K562 (cell line): ENCODE measurements around the gene ABCB10. TPM values are rescaled to one million over a fixed set of nuclear protein-coding genes. Genes with fewer than 3 reads are reported as not detected.

Experiments
- ARID3B ChIP-seq: fragments of 250-450 bp; sonication (Bioruptor Pico); IDR thresholded peaks from 2 replicates; pipeline ENCODE4 v1.4.0; 2020; ENCODE audit warnings: borderline replicate concordance
- CAMTA2 ChIP-seq: fragments of 250-450 bp; sonication (Bioruptor Pico); conservative IDR thresholded peaks from 2 replicates; pipeline ENCODE4 v1.5.1; 2022
- MTF1 ChIP-seq: fragments of 250-450 bp; sonication (Bioruptor Pico); IDR thresholded peaks from 2 replicates; pipeline ENCODE4 v1.9.0; 2021; ENCODE audit warnings: moderate library complexity, mild to moderate bottlenecking, inconsistent platforms, borderline replicate concordance
- MXI1 ChIP-seq: IDR thresholded peaks from 2 replicates; pipeline ENCODE4 v1.6.1; 2011; ENCODE audit warnings: low read depth, mild to moderate bottlenecking, improper control_type of control experiment, low read length
- PML ChIP-seq: IDR thresholded peaks from 2 replicates; pipeline ENCODE4 v1.6.1; 2012; ENCODE audit warnings: low read length, inconsistent platforms
- RCOR1 ChIP-seq, 2 experiments: IDR thresholded peaks; 2 replicates each; pipeline ENCODE4 v1.6.1; 2012; ENCODE audit warnings: low read depth in 2 of 2, low read length in 2 of 2, borderline replicate concordance in 1 of 2, improper control_type of control experiment in 1 of 2
- SMAD2 ChIP-seq: fragments of 150-350 bp; IDR thresholded peaks from 2 replicates; pipeline ENCODE4 v1.6.1; 2014; ENCODE audit warnings: low read depth, mild to moderate bottlenecking, low read length
- SP2 ChIP-seq: IDR thresholded peaks from 2 replicates; pipeline ENCODE4 v1.6.1; 2011; ENCODE audit warnings: mild to moderate bottlenecking, low read depth, low read length, moderate library complexity; ENCODE audit not compliant: poor library complexity, severe bottlenecking; ENCODE audit errors: extremely low read depth
- TSC22D4 ChIP-seq: fragments of 450-650 bp; IDR thresholded peaks from 2 replicates; pipeline ENCODE4 v1.6.1; 2016; ENCODE audit warnings: missing genetic modification characterization, missing biosample characterization, control low read depth
- ZNF263 ChIP-seq: sonication (generic); formaldehyde crosslinking; IDR thresholded peaks from 2 replicates; pipeline ENCODE4 v1.8.0; 2022; ENCODE audit warnings: mild to moderate bottlenecking, missing genetic modification reagents, borderline replicate concordance
- polyA plus RNA-seq, 8 experiments: library from polyadenylated mRNA; depleted of rRNA in 4 of 8; stranded (reverse) in 5 of 8; unstranded in 3 of 8; fragments of >200 nt; fragmentation: Nextera tagmentation in 2 of 8; fragmentation: Illumina TruSeq in 1 of 8; extraction: Ambion mirVana in 2 of 8; extraction: Trizol in 1 of 8; gene quantifications; 2 replicates each; pipeline versions ENCODE4 v1.2.1 to v1.2.3, GENCODE V29; 2011 to 2014; ENCODE audit warnings: inconsistent platforms in 1 of 8, missing spikeins in 1 of 8
- total RNA-seq, 7 experiments: library from RNA; depleted of rRNA in 6 of 7; stranded (reverse); fragments of >200 nt in 6 of 7; fragmentation: Illumina TruSeq in 2 of 7; extraction: Trizol in 2 of 7; gene quantifications; 2 replicates each; pipeline versions ENCODE4 v1.2.1 to v1.2.3, GENCODE V29; 2011 to 2021; ENCODE audit warnings: low replicate concordance in 1 of 7
- TF ChIP-seq, protein P1 (sequence below): fragments of 450-650 bp; IDR thresholded peaks from 2 replicates; pipeline ENCODE4 v1.6.1; 2016; ENCODE audit warnings: mild to moderate bottlenecking, moderate library complexity
- TF ChIP-seq, protein P2 (sequence below): fragments of 450-650 bp; IDR thresholded peaks from 2 replicates; pipeline ENCODE4 v1.6.1; 2016; ENCODE audit warnings: antibody characterized with exemption

The ABCB10 gene
- total and polyA plus RNA-seq, 9 of the 15 experiments (the other 6 are each of a cell fraction or from before 2014, with no cell fraction given): 12.4 to 54.8 (median 36.4) TPM

GRCh38 chr1:229558460-229559335 is at the start of gene ABCB10 (continued):
- TF ChIP-seq, protein P1, sequence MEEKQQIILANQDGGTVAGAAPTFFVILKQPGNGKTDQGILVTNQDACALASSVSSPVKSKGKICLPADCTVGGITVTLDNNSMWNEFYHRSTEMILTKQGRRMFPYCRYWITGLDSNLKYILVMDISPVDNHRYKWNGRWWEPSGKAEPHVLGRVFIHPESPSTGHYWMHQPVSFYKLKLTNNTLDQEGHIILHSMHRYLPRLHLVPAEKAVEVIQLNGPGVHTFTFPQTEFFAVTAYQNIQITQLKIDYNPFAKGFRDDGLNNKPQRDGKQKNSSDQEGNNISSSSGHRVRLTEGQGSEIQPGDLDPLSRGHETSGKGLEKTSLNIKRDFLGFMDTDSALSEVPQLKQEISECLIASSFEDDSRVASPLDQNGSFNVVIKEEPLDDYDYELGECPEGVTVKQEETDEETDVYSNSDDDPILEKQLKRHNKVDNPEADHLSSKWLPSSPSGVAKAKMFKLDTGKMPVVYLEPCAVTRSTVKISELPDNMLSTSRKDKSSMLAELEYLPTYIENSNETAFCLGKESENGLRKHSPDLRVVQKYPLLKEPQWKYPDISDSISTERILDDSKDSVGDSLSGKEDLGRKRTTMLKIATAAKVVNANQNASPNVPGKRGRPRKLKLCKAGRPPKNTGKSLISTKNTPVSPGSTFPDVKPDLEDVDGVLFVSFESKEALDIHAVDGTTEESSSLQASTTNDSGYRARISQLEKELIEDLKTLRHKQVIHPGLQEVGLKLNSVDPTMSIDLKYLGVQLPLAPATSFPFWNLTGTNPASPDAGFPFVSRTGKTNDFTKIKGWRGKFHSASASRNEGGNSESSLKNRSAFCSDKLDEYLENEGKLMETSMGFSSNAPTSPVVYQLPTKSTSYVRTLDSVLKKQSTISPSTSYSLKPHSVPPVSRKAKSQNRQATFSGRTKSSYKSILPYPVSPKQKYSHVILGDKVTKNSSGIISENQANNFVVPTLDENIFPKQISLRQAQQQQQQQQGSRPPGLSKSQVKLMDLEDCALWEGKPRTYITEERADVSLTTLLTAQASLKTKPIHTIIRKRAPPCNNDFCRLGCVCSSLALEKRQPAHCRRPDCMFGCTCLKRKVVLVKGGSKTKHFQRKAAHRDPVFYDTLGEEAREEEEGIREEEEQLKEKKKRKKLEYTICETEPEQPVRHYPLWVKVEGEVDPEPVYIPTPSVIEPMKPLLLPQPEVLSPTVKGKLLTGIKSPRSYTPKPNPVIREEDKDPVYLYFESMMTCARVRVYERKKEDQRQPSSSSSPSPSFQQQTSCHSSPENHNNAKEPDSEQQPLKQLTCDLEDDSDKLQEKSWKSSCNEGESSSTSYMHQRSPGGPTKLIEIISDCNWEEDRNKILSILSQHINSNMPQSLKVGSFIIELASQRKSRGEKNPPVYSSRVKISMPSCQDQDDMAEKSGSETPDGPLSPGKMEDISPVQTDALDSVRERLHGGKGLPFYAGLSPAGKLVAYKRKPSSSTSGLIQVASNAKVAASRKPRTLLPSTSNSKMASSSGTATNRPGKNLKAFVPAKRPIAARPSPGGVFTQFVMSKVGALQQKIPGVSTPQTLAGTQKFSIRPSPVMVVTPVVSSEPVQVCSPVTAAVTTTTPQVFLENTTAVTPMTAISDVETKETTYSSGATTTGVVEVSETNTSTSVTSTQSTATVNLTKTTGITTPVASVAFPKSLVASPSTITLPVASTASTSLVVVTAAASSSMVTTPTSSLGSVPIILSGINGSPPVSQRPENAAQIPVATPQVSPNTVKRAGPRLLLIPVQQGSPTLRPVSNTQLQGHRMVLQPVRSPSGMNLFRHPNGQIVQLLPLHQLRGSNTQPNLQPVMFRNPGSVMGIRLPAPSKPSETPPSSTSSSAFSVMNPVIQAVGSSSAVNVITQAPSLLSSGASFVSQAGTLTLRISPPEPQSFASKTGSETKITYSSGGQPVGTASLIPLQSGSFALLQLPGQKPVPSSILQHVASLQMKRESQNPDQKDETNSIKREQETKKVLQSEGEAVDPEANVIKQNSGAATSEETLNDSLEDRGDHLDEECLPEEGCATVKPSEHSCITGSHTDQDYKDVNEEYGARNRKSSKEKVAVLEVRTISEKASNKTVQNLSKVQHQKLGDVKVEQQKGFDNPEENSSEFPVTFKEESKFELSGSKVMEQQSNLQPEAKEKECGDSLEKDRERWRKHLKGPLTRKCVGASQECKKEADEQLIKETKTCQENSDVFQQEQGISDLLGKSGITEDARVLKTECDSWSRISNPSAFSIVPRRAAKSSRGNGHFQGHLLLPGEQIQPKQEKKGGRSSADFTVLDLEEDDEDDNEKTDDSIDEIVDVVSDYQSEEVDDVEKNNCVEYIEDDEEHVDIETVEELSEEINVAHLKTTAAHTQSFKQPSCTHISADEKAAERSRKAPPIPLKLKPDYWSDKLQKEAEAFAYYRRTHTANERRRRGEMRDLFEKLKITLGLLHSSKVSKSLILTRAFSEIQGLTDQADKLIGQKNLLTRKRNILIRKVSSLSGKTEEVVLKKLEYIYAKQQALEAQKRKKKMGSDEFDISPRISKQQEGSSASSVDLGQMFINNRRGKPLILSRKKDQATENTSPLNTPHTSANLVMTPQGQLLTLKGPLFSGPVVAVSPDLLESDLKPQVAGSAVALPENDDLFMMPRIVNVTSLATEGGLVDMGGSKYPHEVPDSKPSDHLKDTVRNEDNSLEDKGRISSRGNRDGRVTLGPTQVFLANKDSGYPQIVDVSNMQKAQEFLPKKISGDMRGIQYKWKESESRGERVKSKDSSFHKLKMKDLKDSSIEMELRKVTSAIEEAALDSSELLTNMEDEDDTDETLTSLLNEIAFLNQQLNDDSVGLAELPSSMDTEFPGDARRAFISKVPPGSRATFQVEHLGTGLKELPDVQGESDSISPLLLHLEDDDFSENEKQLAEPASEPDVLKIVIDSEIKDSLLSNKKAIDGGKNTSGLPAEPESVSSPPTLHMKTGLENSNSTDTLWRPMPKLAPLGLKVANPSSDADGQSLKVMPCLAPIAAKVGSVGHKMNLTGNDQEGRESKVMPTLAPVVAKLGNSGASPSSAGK: 0 out of 2 replicates have a peak, but pooled peaks have one; percentile 24
- peak in 1 of 2 experiments; percentile 42; a peak in 2 of 4 replicates for TF ChIP-seq RCOR1 (IDR thresholded peaks at IDR 0.05; ENCODE audit: borderline replicate concordance in 1 of 2, low read depth in 2 of 2, low read length in 2 of 2)
- no peak for TF ChIP-seq SMAD2
- peak; percentile 100 for TF ChIP-seq MXI1
- TF ChIP-seq CAMTA2: no peak
- TF ChIP-seq, protein P2, sequence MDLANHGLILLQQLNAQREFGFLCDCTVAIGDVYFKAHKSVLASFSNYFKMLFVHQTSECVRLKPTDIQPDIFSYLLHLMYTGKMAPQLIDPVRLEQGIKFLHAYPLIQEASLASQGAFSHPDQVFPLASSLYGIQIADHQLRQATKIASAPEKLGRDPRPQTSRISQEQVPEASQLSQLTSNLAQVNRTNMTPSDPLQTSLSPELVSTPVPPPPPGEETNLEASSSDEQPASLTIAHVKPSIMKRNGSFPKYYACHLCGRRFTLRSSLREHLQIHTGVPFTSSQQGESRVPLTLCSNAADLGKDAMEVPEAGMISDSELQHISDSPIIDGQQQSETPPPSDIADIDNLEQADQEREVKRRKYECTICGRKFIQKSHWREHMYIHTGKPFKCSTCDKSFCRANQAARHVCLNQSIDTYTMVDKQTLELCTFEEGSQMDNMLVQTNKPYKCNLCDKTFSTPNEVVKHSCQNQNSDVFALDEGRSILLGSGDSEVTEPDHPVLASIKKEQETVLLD: peak; percentile 95
- TF ChIP-seq SP2: no peak
- peak; percentile 47; the same call in 1 of the 2 replicates for TF ChIP-seq PML
- TF ChIP-seq TSC22D4 (tag): no peak
- no peak for TF ChIP-seq MTF1 (CRISPR knock-in tag)
- TF ChIP-seq ZNF263 (CRISPR knock-in tag): peak; percentile 97
- TF ChIP-seq ARID3B (CRISPR knock-in tag): no peak
